NK-92 treated with Interleukin-12 subunit alpha and Interleukin-12 subunit beta, amount 100 ng/mL, for 24 hours (cell line): ENCODE results near the gene TANGO6.
"Not testable (repeated sequence)": the region's sequence is repeated elsewhere in the genome, so short reads cannot be mapped to it uniquely, and the experiment has no call there.

ENCODE experiments used
- DNase-seq: peaks from one replicate; lab custom pipeline; 2025; lab: John Stamatoyannopoulos, UW

The TANGO6 gene

DNA sequence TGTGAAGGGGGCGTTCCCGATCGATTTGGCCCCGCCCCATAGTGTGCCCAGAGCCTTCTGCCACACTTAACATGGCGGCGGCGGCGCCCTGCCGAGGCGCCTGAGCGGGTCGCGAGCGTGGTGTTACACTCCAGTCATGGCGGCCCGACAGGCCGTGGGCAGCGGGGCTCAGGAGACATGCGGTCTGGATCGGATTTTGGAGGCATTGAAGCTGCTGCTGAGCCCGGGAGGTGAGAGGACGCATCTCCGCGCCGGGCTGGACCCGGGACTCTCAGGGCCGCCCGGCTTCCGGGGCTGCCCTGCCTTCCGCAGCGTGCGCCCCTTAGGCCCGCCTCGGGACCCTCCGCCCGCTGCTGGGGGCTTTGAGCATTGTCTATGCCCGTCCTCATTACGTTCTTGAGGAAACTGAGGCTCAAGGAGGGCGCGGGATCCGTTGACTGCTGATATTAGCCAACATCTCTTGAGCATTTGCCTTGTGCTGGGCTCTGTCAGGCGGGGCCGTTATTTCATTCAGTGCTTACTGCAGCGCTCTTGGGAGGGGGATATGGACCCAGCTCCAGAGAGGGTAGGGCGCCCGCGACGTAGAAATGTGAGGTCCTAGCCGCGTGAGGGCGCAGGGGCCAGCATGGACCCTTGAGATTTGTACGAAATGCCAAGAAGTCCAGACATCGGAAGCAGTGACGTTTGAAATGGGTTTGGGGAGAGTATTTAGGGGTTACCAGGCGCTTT is at the start of gene TANGO6:
TANGO6 (plus strand) TSS at position 50 of the 729 bp plus-strand sequence; CDS start at position 137, 87 bp downstream.
- DNase-seq = peak; percentile 65

DNA sequence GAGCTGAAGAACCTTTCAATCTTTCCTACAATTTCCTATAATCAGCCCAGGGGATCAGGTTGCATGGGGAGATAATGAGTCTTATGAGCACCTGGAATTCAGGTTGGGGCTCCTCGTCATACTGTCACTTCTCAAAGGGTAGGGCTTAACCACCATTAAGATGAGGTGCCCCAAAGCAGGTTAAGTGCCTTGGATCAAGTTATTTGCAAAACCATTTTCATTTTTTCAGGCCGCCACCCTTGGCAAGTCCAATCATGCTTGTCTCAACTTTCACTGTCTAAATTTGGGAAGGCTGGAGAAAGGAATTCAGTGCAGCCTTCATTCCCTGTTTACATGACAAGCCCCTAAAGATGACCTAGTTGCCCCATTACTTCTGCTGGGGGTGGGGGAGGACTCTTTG is 44.9 kb upstream of the TANGO6 start:
- DNase-seq = no peak

DNA sequence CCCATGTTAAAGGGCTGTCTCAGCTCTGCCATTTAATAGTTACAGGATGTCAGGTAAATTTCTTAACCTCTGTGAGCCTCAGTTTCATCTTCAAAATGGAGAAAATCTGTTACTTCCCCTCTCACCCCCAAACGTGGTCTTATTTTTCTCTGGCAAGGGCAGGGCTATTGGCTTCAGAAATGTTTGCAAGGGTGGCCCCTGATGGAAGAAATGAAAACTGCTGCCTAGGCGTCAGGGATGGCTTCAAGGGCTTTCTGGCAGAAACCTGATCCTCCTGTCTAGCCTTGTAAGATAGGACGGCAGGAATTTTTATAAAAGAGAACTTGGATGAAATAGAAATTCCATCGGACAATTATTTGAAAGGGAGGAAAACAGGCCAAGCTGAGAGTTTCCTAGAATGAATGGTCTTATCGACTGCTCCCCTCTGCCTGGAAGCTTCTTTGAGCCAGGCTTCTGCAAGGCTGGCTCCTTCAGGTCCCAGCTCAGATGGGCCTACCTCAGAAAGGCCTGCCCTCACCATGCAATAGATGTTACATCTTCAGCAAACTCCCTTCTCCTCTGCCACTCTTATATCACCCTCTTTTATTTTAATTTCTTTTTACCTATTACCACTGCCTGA is 43.0 kb upstream of the TANGO6 start:
- no peak for DNase-seq

DNA sequence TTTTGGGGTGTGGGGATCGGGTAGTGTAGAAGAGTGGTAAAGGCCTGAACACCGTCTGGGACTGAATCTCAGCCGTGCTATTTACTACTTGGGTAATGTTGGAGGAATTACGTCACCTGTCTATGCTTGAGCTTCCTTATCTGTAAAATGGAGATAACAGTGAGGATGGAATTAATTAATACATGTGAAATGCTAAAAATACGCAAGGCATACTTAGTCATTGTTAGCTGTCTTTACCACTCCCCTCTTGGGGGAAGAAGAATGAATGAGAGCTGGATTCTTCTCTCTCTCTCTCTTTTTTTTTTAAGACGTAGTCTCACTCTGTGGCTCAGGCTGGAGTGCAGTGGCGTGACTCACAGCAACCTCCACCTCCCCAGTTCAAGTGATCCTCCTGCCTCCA is 41.1 kb upstream of the TANGO6 start:
- no peak for DNase-seq

DNA sequence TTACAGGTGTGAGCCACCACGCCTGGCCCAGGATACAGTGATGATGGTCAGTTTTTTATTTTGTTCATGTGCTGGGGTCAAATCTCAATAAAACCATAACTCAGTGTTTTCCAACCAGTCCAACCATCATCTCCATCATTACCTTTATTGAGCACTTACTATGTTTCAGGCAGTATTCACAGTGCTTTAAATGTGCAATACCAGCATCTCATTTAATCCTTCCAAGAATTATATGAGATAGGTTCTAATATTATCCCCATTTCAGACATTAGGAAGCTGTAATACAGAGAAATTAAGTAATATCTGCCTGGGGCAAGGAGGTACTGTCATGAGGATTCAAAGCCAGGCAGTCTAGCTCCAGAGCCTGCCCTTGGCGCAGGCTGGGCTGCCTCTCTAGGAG is 36.9 kb upstream of the TANGO6 start:
- DNase-seq = no peak

DNA sequence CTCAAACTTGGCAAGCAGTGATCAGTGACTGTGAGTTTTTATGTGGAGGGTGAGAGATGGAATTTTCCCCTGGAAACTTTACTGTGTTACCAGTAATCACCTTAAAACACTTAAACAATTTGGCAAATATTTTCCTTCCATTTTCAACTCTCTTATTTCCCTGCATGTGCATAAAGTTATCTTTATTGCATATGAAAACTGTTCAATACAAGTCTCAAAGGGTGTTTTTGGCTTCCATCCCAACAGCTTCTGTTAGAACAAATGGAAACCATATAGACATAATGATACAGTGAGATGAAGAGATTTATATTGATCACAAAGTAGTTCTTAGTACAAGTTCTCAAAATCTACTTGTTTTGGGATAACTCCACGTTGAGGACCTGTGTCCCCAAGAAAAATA is 36.4 kb upstream of the TANGO6 start:
- no peak for DNase-seq

DNA sequence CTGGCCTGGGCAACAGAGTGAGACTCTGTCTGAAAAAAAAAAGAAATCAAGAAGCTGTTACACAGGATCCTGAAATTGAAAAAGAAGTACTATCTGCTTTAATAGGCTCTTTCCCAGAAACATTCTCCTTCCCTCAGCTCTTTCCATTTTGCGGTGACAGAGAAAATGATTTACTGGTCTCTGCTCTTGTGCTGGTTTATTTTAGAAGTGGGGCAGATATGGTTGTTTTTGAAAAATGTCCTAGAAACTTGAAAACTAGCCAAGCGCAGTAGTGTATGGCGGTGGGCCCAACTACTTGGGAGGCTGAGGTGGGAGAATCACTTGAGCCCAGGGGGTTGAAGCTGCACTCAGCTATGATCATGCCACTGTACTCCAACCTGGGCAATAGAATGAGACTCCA is 28.8 kb upstream of the TANGO6 start:
- no peak for DNase-seq

DNA sequence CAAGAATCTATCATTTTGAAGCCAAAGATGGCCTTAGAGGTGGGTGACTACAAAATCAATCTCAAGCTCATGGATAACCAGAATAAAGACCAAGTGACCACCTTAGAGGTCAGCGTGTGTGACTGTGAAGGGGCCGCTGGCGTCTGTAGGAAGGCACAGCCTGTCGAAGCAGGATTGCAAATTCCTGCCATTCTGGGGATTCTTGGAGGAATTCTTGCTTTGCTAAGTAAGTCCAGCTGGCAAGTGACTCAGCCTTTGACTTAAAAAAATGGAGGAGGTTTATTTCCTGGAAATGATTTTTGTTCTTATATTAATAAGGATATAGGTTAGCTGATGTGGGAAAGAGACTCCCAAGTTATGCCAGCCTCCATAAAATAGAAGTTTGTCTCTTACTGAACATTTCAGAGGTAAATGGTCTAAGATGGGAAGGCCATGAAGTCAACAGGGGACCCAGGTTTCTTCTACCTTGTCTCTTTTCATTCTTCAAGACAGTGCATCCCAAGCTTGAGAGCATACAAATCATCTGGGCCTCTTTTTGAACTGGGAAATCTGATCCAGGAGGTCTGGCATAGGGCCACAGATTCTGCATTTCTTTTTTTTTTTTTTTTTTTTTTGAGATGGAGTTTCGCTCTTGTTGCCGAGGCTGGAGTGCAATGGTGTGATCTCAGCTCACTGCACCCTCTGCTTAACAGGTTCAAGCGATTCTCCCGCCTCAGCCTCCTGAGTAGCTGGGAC is 19.8 kb upstream of the TANGO6 start:
- no peak for DNase-seq

DNA sequence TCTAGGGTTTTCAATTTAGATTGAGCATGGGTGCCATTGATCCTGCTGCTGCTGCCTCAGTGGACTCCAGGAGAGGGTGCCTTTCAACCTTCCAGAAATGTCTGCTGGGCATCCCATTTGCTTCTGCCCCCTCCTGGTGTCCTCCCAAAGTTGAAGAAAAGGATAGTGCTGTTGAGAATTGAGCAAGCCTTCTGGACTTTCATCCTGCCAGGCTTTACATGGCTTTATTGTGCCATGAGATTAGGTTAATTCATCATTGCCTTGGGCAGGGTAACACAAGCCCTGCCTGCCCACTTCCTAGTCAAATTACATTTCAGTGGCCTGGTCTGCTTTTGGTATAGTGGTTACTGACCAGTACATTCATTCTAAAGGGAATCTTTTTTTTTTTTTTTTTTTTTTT is 17.9 kb upstream of the TANGO6 start:
- no peak for DNase-seq

DNA sequence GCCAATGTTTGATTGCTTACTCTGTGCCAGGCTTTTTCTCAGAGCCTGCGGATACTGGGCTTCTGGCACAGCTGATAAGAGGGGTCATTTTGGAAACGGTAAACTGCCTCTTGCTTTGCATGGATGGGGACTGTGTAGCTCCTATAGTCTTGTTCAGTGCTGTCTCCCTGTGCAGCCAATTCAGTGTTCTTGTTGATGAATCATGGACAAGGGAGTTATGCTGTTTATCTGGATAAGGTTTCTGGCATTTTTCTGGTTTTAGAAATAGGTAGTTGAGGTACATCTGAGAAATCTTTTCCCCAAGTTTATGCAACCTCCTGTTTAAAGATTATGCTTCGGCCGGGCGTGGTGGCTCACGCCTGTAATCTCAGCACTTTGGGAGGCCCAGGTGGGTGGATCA is 16.7 kb upstream of the TANGO6 start:
- no peak for DNase-seq

DNA sequence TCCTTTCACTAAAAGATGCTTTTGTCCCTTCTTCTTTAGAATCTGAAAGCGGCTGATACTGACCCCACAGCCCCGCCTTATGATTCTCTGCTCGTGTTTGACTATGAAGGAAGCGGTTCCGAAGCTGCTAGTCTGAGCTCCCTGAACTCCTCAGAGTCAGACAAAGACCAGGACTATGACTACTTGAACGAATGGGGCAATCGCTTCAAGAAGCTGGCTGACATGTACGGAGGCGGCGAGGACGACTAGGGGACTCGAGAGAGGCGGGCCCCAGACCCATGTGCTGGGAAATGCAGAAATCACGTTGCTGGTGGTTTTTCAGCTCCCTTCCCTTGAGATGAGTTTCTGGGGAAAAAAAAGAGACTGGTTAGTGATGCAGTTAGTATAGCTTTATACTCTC is 10.1 kb upstream of the TANGO6 start:
- no peak for DNase-seq

DNA sequence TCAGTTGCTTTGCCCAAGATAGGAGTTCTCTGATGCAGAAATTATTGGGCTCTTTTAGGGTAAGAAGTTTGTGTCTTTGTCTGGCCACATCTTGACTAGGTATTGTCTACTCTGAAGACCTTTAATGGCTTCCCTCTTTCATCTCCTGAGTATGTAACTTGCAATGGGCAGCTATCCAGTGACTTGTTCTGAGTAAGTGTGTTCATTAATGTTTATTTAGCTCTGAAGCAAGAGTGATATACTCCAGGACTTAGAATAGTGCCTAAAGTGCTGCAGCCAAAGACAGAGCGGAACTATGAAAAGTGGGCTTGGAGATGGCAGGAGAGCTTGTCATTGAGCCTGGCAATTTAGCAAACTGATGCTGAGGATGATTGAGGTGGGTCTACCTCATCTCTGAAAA is 8.8 kb upstream of the TANGO6 start:
- no peak for DNase-seq

DNA sequence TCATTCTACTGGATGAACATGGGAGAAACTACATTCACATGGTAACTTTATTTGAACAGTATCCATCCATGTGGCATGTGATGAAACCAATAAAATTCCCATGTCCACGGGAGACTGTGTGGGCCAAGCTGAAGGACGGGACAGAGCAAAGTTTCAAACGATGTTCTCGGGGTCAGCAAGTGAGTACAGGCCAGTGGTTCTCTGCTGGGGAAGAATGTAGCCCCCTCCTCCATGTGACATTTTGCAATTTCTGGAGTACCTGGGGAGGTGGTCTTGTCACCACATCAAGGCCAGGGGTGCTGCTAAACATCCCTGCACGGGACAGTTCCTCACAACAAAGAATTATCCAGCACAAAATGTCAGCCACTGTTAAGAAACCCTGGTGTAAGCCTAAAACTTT is 7.4 kb upstream of the TANGO6 start:
- DNase-seq = no peak

DNA sequence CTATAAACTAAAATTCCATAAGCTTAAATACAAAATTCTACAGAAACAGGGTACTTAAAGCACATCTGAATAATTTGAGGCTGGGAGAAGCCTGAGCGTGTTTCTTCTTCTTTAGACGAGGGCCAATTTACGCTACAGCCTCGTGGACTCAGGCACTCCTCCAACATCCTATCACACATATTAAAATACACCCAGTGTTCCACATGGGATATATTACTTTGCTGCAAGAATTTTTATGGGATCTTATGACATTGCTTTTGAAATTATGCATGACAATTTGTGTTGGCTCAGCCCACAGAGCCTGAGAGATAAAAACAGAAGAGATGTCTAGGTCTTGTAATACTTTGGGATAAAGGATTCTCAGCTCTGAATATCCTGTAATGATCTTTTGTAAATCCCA is 3.5 kb upstream of the TANGO6 start:
- DNase-seq = no peak

DNA sequence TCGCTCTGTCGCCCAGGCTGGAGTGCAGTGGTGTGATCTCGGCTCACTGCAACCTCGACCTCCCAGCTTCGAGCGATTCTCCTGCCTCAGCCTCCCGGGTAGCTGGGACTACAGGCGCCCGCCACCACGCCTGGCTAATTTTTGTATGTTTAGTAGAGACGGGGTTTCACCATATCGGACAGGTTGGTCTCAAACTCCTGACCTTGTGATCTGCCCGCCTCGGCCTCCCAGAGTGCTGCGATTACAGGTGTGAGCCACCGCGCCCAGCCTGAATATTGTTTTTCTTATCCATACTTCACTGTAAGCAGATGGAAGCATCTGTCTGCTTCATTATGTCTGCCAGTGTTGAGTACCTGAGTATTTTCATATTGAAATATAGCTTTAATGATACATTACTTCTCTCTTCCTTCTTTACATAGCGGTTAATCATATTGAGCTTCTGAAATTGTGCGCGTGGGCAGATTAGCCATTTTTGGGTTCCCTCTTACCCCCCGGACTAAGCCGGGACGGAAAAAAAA is 308 bp upstream of the TANGO6 start:
- not testable (repeated sequence) for DNase-seq

DNA sequence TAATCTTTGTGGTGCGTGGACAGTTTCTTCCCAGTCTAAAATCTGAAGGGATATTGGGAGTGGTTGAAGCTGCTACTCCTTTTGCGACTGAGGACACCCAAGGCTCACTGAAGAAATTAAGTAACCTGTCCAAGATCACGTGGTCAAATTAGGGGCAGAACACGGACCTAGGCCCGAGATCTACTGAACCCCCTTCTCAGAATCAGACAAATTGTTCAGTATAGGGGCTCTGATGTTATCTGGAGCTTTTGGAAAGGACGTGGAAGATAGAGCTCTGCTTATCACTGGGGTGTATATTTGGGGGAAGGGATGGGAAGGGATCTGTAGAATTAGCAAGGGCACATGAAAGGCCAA is 857 bp downstream of the TANGO6 start:
- DNase-seq = no peak

DNA sequence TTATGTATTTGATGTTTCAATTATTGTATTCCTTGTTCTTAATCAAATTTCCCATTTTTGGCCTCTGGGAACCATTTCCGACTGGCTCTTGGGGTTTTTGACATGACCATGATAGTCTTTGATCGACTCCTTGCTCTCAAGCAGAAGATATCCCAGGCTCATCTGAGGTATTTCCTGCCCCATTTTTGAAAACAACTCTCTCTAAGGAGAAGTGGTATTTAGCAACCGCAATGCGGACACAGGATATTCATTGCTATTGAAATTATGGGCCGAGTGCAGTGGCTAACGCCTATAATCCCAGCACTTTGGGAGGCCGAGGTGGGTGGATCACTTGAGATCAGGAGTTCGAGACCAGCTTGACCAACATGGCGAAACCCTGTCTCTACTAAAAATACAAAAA is 5.5 kb downstream of the TANGO6 start:
- no peak for DNase-seq

DNA sequence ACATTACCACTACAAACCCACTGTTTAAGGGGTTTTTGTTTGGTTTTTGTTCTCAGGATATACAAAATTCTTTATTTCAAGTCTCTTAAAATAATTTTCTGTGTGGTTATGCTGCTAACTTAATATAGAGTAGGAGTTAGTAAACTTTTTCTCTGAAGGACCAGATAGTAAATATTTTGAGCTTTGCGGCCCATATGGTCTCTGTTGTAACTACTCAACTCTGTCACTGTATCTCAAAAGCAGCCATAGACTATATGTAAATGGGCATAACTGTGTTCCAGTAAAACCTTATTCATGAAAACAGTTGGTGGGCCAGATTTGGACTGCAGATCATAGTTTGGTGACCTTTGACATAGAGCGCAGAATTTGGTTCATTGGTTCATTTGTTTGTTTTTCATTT is 7.2 kb downstream of the TANGO6 start:
- no peak for DNase-seq

DNA sequence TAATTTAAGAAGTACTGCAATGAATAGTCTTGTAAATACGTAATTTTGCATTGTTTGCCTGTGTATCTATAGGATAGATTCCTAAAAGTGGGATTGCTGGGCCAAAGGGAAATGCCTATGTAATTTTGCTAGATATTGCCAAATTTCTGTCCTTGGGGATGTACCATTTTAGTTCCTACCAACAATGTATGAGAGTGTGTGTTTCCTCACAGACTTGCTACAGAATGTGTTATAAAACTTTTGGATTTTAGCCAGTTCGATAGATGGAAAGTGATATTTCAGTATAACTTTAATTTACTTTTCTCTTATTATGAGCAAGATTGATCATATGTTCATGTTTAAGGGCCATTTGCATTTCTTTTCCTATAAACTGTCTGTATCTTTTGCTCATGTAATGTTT is 8.3 kb downstream of the TANGO6 start:
- DNase-seq = no peak

DNA sequence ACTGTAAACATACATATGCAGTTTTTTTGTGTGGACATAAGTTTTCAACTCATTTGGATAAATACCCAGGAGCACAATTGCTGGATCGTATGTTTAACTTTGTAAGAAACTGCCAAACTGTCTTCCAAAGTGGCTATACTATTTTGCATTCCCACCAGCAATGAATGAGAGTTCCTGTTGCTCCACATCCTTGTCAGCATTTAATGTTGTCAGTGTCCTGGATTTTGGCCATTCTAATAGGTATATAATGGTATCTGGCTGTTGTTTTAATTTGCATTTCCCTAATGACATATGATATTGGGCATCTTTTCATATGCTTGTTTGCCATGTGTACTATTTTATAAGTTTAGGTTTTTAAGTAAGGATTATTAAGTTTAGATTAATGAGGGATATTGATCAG is 14.1 kb downstream of the TANGO6 start:
- DNase-seq = no peak

DNA sequence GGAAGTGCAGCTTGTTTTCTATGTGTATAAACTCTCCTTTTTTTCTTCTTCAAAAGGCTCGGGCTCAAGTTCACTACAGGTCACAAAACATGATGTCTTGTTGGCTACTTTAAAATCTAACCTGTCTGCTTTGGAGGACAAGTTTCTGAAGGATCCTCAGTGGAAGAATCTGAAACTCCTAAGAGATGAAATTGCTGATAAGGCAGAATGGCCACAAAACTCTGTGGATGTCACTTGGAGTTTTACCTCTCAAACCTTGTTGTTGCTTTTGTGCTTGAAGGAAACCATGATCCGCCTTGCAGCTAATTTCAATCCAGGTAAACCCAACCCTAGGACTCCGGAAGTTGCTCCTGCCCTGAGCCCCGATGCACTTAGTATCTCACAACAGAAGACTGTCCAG is 16.5 kb downstream of the TANGO6 start:
- DNase-seq = no peak

DNA sequence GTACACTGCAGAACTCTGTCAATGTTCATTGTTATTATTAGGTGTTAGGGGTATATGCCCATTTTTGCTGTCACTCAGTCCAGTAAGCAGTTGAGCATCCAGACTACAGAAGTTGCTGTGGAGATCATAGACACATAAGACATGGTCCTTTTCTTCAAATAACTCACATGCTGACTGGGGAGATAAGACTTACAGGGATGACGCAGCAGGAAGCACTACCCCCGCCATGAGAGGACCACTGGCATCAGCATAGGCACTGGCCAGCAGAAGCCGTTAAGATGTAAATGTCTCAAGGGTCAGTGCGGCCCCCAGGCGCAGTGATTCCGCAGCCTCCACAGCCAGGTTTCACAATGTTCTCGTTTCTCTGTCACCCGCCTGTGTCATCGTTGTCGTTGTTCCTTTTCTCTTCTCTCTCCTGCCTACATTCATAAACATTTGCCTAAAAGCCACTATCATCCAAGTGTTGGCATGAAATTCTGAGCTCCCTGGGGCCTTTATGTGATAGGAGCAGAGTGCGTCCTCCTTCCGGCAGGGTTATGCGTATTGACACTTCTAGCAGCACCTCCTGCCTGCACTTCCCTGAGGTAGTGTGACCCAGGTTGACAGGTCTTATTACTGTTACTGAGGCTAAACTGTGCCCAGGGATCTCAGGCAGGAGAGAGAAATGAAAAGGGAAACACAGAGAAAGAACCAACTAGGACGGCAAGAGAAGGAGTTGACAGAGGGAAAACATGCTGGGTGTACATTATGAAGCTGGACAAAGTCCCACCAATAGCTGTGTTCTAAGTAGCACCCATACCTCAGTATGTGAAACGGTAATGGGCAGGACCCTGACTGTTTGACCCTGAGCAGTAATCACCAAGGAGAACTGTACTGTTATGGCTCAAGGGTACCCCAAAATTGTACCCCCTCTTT is 17.9 kb downstream of the TANGO6 start:
- no peak for DNase-seq
